H9 (cell line): Measurements from ENCODE around the gene IER2. TPM values are rescaled to one million over a fixed set of nuclear protein-coding genes. Genes with fewer than 3 reads are reported as not detected.

Experiments used
- total RNA-seq: library from RNA; stranded (reverse); gene quantifications from 2 replicates; pipeline ENCODE4 v1.2.1, GENCODE V29; 2021

Gene IER2
- total RNA-seq, 1 experiment from 2014 or later, result 160 TPM

Other genes starting within 250 kb of the IER2 start
- 1.4 and 1.9 TPM in 2 replicates for gene SYCE2, start 231.1 kb upstream of the IER2 start, total RNA-seq
- gene FARSA, start 216.7 kb upstream of the IER2 start, total RNA-seq, result 108 and 110 TPM in 2 replicates
- gene CALR, start 211.8 kb upstream of the IER2 start, total RNA-seq, result 887 and 938 TPM in 2 replicates
- 62.2 and 67.0 TPM in 2 replicates for gene RAD23A, start 204.5 kb upstream of the IER2 start, total RNA-seq
- 44.5 and 45.6 TPM in 2 replicates for gene GADD45GIP1, start 193.2 kb upstream of the IER2 start, total RNA-seq
- gene DAND5, start 180.8 kb upstream of the IER2 start, total RNA-seq, result 0.11 and 0.13 TPM in 2 replicates
- gene NFIX, start 154.9 kb upstream of the IER2 start, total RNA-seq, result 0.20 and 0.31 TPM in 2 replicates
- 0.63 and 0.86 TPM in 2 replicates for gene LYL1, start 47.6 kb upstream of the IER2 start, total RNA-seq
- 92.8 and 95.7 TPM in 2 replicates for gene TRMT1, start 33.7 kb upstream of the IER2 start, total RNA-seq
- gene NACC1, start 32.1 kb upstream of the IER2 start, total RNA-seq, result 198 and 210 TPM in 2 replicates
- 39.4 and 40.5 TPM in 2 replicates for gene STX10, start within 50 bp of the IER2 start, total RNA-seq